Esophagus muscularis mucosa (tissue), 4 donors: ENCODE results near the gene ZMYM2. TPM values are rescaled to one million over a fixed set of nuclear protein-coding genes. Genes with fewer than 3 reads are reported as not detected.

Experiments
- DNase-seq: peaks from one replicate; pipeline ENCODE4 v3.0.0-alpha.2; 2017; ENCODE audit errors: extremely low spot score
- H3K27ac ChIP-seq, 4 donors: fragments of 200-600 bp; sonication (generic); replicated peaks in 1 of 4; 1 replicate in 3 of 4; 2 replicates in 1 of 4; pipeline ENCODE4 v1.5.1; 2016 to 2019; ENCODE audit warnings: mild to moderate bottlenecking in 1 of 4
- H3K27me3 ChIP-seq, 4 donors: fragments of 200-600 bp; sonication (generic); one replicate each; pipeline versions ENCODE4 v1.5.1 to v1.6.0; 2016 to 2019
- H3K36me3 ChIP-seq, 4 donors: fragments of 200-600 bp; sonication (generic); one replicate each; pipeline ENCODE4 v1.5.1; 2016 to 2019
- H3K4me1 ChIP-seq, 4 donors: fragments of 200-600 bp; sonication (generic); one replicate each; pipeline ENCODE4 v1.5.1; 2016 to 2019
- H3K4me3 ChIP-seq, 4 donors: fragments of 200-600 bp; sonication (generic); 1 replicate in 2 of 4; 2 replicates in 2 of 4; pipeline ENCODE4 v1.5.1; 2016 to 2019; ENCODE audit warnings: mild to moderate bottlenecking in 4 of 4, moderate library complexity in 1 of 4
- H3K9me3 ChIP-seq, 4 donors: fragments of 200-600 bp; sonication (generic); 1 replicate in 3 of 4; 2 replicates in 1 of 4; pipeline ENCODE4 v1.5.1; 2016 to 2019
- EP300 ChIP-seq: sonication (generic); formaldehyde crosslinking; IDR thresholded peaks from one replicate; pipeline ENCODE4 v1.6.1; 2017; ENCODE audit warnings: antibody characterized with exemption
- POLR2A ChIP-seq: fragments of 450-650 bp; IDR thresholded peaks from one replicate; pipeline ENCODE4 v1.6.1; 2017; ENCODE audit warnings: antibody characterized with exemption, moderate library complexity, mild to moderate bottlenecking, low read depth
- POLR2AphosphoS5 ChIP-seq, 2 donors: sonication (generic); formaldehyde crosslinking; IDR thresholded peaks; one replicate each; pipeline ENCODE4 v1.6.1; 2017; ENCODE audit warnings: antibody characterized with exemption in 2 of 2
- WGBS: methylation state at CpG from one replicate; pipeline ENCODE4 v1.1.5; 2018; 5-methylcytosine and 5-hydroxymethylcytosine counted together
- intact Hi-C: fragments of 100-400 bp; cut with DNase I; formaldehyde crosslinking; loops from one replicate; pipeline ENCODE4 v1.15.1; 2023
- total RNA-seq, 4 donors: library from RNA; depleted of rRNA; stranded (reverse); fragments of >200 nt; gene quantifications; one replicate each; pipeline versions ENCODE4 v1.1.0 to v1.2.1, GENCODE V29; 2016
- TF ChIP-seq, protein P1 (sequence below), 3 experiments: fragments of 200-600 bp in 2 of 3; fragments of 450-650 bp in 1 of 3; sonication (generic) in 2 of 3; IDR thresholded peaks; one replicate each; pipeline ENCODE4 v1.5.1; 2017 to 2019; ENCODE audit warnings: antibody characterized with exemption in 3 of 3, mild to moderate bottlenecking in 2 of 3, moderate library complexity in 1 of 3

ZMYM2 gene
- total RNA-seq, 4 donors from 2014 or later = 36.8 to 49.4 (median 45.5) TPM

- 37% methylated on average over 9 of the region's 9 CpGs for WGBS
- intact Hi-C loops = no loop called here
- H3K36me3 ChIP-seq = no peaks in the 10 kb centered on the region
- no peak overlapping the region for H3K27ac ChIP-seq
- DNase-seq = no peak
- peaks cover 0 to 3% (median 0%) of the 10 kb centered on the region in 4 donors for H3K4me1 ChIP-seq
- peaks cover 0 to 64% (median 3%) of the 10 kb centered on the region in 4 donors for H3K27me3 ChIP-seq
- H3K9me3 ChIP-seq = no peaks in the 10 kb centered on the region
- no peak overlapping the region for H3K4me3 ChIP-seq
- no peak for TF ChIP-seq POLR2AphosphoS5 (IDR thresholded peaks at IDR 0.05)
- TF ChIP-seq, protein P1, sequence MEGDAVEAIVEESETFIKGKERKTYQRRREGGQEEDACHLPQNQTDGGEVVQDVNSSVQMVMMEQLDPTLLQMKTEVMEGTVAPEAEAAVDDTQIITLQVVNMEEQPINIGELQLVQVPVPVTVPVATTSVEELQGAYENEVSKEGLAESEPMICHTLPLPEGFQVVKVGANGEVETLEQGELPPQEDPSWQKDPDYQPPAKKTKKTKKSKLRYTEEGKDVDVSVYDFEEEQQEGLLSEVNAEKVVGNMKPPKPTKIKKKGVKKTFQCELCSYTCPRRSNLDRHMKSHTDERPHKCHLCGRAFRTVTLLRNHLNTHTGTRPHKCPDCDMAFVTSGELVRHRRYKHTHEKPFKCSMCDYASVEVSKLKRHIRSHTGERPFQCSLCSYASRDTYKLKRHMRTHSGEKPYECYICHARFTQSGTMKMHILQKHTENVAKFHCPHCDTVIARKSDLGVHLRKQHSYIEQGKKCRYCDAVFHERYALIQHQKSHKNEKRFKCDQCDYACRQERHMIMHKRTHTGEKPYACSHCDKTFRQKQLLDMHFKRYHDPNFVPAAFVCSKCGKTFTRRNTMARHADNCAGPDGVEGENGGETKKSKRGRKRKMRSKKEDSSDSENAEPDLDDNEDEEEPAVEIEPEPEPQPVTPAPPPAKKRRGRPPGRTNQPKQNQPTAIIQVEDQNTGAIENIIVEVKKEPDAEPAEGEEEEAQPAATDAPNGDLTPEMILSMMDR (IDR thresholded peaks at IDR 0.05) = no peak
- TF ChIP-seq POLR2A = no peak
Observed at GRCh38 chr13:20102525-20103180, 144.1 kb downstream of the ZMYM2 start.

DNA sequence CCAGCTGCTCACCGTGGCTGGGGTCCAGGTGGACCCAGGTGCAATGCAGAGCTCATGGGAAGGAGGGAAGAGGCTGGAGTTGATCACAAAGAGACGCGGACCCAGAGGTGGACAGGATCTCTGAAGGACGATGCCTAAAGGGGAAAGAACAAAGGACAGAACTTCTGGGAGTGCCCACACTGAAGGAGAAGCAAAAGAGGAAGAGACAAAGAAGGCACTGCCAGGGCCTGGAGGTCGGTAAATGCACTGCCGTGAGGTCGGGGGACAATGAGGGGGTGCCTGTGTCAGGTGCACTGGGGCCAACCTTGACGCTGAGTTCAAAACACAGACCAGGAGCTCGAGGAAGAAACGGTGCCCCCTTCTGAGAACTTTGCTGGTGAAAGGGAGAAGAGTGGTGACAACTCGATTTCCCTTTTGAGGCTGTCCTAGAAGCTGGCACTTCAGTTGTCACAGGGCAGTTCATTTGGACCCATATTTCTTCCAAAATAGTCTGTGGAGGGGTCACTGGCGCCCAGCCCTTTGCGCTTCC, 146.7 kb downstream of the ZMYM2 start:
- peak; percentile 64 for DNase-seq
- no peak for TF ChIP-seq POLR2A
- no peak for TF ChIP-seq EP300
- TF ChIP-seq, protein P1 (IDR thresholded peaks at IDR 0.05) = no peak
- no peak for TF ChIP-seq POLR2AphosphoS5 (IDR thresholded peaks at IDR 0.05)
- H3K4me3 ChIP-seq = no peak overlapping the region
- WGBS = 91% methylated on average over 13 of the region's 13 CpGs
- H3K27ac ChIP-seq = no peak overlapping the region
- intact Hi-C loops = no loop called here
- peaks cover 0 to 60% (median 1%) of the 10 kb centered on the region in 4 donors for H3K27me3 ChIP-seq
- peaks cover 0 to 3% (median 0%) of the 10 kb centered on the region in 4 donors for H3K4me1 ChIP-seq
- no peaks in the 10 kb centered on the region for H3K36me3 ChIP-seq
- H3K9me3 ChIP-seq = no peaks in the 10 kb centered on the region

DNA sequence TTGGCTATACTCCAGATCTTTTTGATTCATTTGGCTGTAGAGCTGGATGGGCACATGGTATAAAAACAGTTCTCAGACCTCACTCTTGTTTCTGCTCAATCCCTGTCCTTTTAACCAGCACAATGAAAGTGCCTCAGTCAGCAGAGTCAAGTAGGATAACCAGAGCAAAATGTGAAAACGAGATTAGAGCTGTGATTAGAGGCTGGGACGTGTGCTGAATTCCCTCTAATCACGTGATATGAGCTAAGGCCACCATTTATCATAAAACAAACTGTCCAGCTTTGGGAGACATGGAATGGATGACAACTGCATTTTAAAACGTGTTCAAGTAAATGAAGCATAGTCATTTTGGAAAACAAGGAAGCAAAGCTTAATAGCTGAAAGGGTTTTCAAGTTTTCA, 148.2 kb downstream of the ZMYM2 start:
- 29% methylated on average over 4 of the region's 4 CpGs for WGBS

GRCh38 chr13:20109037-20109436, 150.5 kb downstream of the ZMYM2 start:
- Histone ChIP-seq H3K27me3 (peaks cover 0 to 27% (median 0%) of the 10 kb centered on the region in 4 donors), H3K9me3 (no peaks in the 10 kb centered on the region), H3K4me1 (no peaks in the 10 kb centered on the region), H3K36me3 (no peaks in the 10 kb centered on the region), H3K4me3 (no peak overlapping the region), H3K27ac (no peak overlapping the region)
- no peak for DNase-seq
- 87% methylated on average over 2 of the region's 2 CpGs for WGBS
- TF ChIP-seq, protein P1 (IDR thresholded peaks at IDR 0.05) = no peak
- TF ChIP-seq POLR2AphosphoS5 (IDR thresholded peaks at IDR 0.05) (no peak), POLR2A (no peak), EP300 (no peak)
- intact Hi-C loops = no loop called here

More for the DNA sequence above, 148.2 kb downstream of the ZMYM2 start:
- Histone ChIP-seq H3K27ac (no peak overlapping the region), H3K4me1 (peaks cover 0 to 3% (median 0%) of the 10 kb centered on the region in 4 donors), H3K4me3 (no peak overlapping the region), H3K36me3 (no peaks in the 10 kb centered on the region), H3K27me3 (peaks cover 0 to 50% (median 0%) of the 10 kb centered on the region in 4 donors), H3K9me3 (no peaks in the 10 kb centered on the region)
- TF ChIP-seq EP300 (no peak), POLR2AphosphoS5 (IDR thresholded peaks at IDR 0.05) (no peak), POLR2A (no peak)
- TF ChIP-seq, protein P1 (IDR thresholded peaks at IDR 0.05) = no peak
- DNase-seq = no peak
- intact Hi-C loops = no loop called here
